GDM1 (cell line): ENCODE data around the gene INSYN2A.

Experiments used
- DNase-seq: peaks from one replicate; lab custom pipeline; 2025; lab: John Stamatoyannopoulos, UW

Gene INSYN2A

GRCh38 chr10:127195041-127195506, 1.3 kb downstream of the INSYN2A start:
- no peak for DNase-seq

- no peak for DNase-seq
Observed at GRCh38 chr10:127194599-127194998, 1.8 kb downstream of the INSYN2A start.

- no peak for DNase-seq
Observed at GRCh38 chr10:127194111-127194510, 2.3 kb downstream of the INSYN2A start.

- DNase-seq: no peak
Observed at GRCh38 chr10:127193125-127193524, 3.3 kb downstream of the INSYN2A start.

- DNase-seq: no peak
Observed at GRCh38 chr10:127190427-127190826, 6.0 kb downstream of the INSYN2A start.

- no peak for DNase-seq
Observed at GRCh38 chr10:127189226-127189625, 7.2 kb downstream of the INSYN2A start.

GRCh38 chr10:127186813-127187212, 9.6 kb downstream of the INSYN2A start:
- no peak for DNase-seq

- no peak for DNase-seq
Observed at GRCh38 chr10:127184582-127184981, 11.8 kb downstream of the INSYN2A start.

- no peak for DNase-seq
Observed at GRCh38 chr10:127182161-127182560, 14.2 kb downstream of the INSYN2A start.

GRCh38 chr10:127179612-127180250, 16.7 kb downstream of the INSYN2A start:
- DNase-seq: no peak

- no peak for DNase-seq
Observed at GRCh38 chr10:127176649-127177048, 19.7 kb downstream of the INSYN2A start.

GRCh38 chr10:127175357-127176110, 20.9 kb downstream of the INSYN2A start:
- DNase-seq: no peak

- no peak for DNase-seq
Observed at GRCh38 chr10:127174866-127175265, 21.5 kb downstream of the INSYN2A start.

GRCh38 chr10:127168261-127168660, 28.1 kb downstream of the INSYN2A start:
- no peak for DNase-seq

GRCh38 chr10:127162841-127163240, 33.5 kb downstream of the INSYN2A start:
- no peak for DNase-seq

GRCh38 chr10:127161482-127161881, 34.9 kb downstream of the INSYN2A start:
- DNase-seq: no peak

GRCh38 chr10:127159648-127160245, 36.6 kb downstream of the INSYN2A start:
- no peak for DNase-seq

- no peak for DNase-seq
Observed at GRCh38 chr10:127158662-127159061, 37.7 kb downstream of the INSYN2A start.

- no peak for DNase-seq
Observed at GRCh38 chr10:127157506-127158200, 38.7 kb downstream of the INSYN2A start.

GRCh38 chr10:127157089-127157488, 39.3 kb downstream of the INSYN2A start:
- no peak for DNase-seq

- DNase-seq: no peak
Observed at GRCh38 chr10:127154831-127155620, 41.4 kb downstream of the INSYN2A start.

- DNase-seq: no peak
Observed at GRCh38 chr10:127153181-127153580, 43.2 kb downstream of the INSYN2A start.
